ENCODE measurements around the gene SVEP1. TPM values are rescaled to one million over a fixed set of nuclear protein-coding genes. Genes with fewer than 3 reads are reported as not detected.

SVEP1 gene
- total and polyA plus RNA-seq, 2 of the 13 experiments (the other 11 are each of a cell fraction or from before 2014, with no cell fraction given) = not detected

DNA sequence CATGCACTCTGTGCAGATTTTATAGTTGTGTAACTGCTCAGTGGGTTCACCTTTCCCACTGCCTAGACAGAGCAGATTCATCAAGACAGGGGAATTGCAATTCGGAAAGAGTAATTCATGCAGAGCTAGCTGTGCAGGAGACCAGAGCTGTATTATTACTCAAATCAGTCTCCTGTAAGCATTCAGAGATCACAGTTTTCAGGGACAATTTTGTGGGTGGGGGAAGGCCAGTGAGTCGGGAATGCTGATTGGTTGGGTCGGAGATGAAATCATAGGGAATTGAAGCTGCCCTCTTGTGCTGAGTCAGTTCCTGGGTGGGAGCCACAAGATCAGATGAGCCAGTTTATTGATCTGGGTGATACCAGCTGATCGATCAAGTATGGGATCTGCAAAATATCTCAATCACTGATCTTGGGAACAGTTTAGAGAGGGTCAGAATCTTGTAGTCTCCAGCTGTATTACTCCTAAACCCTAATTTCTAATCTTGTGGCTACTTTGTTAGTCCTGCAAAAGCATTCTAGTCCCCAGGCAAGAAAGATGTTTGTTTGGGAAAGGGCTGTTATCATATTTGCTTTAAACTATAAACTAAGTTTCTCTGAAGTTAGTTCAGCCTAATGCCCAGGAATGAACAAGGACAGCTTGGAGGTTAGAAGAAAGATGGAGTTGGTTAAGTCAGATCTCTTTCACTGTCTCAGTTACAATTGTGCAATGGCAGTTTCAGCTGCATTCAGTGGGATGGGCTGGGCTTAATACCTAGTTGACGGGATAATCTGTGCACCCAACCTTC is 12.7 kb upstream of the SVEP1 start:
- DNase-seq (ENCODE audit: low spot score) (no peak), ATAC-seq (no peak), FAIRE-seq (no peak)
- no peaks in the 10 kb centered on the region for H3K4me1 ChIP-seq (ENCODE audit: insufficient read depth, low read length)
- in situ Hi-C loops (cut with HindIII; ENCODE audit: extremely low pct_ligation_motif_present, low pct_unique_long_range_greater_than_20kb) = no loop called here
- BruUV-seq (replicated peaks) = no TSS peak
- H3K27ac ChIP-seq (ENCODE audit: extremely low read length, insufficient read depth, low read length) = no peak overlapping the region
- H3K79me2 ChIP-seq (ENCODE audit: insufficient read depth, low read length) = no peaks in the 10 kb centered on the region
- TF ChIP-seq ZFY (CRISPR knock-in tag; IDR thresholded peaks at IDR 0.05) (no peak), U2AF1 (optimal IDR thresholded peaks at IDR 0.05; ENCODE audit: low read depth, low read length) (no peak), NFKBIZ (CRISPR knock-in tag; IDR thresholded peaks at IDR 0.05) (no peak), ZSCAN30 (CRISPR knock-in tag; IDR thresholded peaks at IDR 0.05) (no peak), ZXDC (CRISPR knock-in tag; IDR thresholded peaks at IDR 0.05) (no peak), ZNF691 (CRISPR knock-in tag; IDR thresholded peaks at IDR 0.05; ENCODE audit: borderline replicate concordance, low read depth) (no peak), EED (CRISPR knock-in tag; IDR thresholded peaks at IDR 0.05) (no peak)
- H3K9me3 ChIP-seq (ENCODE audit: low read length) = no peaks in the 10 kb centered on the region
- no peaks in the 10 kb centered on the region for H3K36me3 ChIP-seq (replicated peaks in 1 of 2; ENCODE audit: control insufficient read depth in 1 of 2, insufficient read depth in 2 of 2, low read length in 2 of 2)
- ChIA-PET CTCF (ENCODE audit: low intra/inter-chr PET ratio, low total read pairs) (no interaction called here), POLR2A (no interaction called here)
- H4K20me1 ChIP-seq (ENCODE audit: insufficient read depth, low read length) = no peaks in the 10 kb centered on the region
- no peak overlapping the region for H3K4me2 ChIP-seq (ENCODE audit: low read depth, low read length)
- no peak overlapping the region for H2AFZ ChIP-seq (ENCODE audit: low read length)
- WGBS (ENCODE audit: low lambda C conversion rate) = 7% methylated on average over 4 of the region's 5 CpGs
- intact Hi-C loops (cut with micrococcal nuclease; ENCODE audit: unreplicated experiment) = no loop called here
- no peaks in the 10 kb centered on the region for H3K27me3 ChIP-seq (ENCODE audit: control insufficient read depth in 1 of 2, insufficient read depth in 2 of 2, low read length in 2 of 2)
- no peak overlapping the region for H3K9ac ChIP-seq (ENCODE audit: insufficient read depth, low read depth, low read length)
- no peak overlapping the region for H3K4me3 ChIP-seq (replicated peaks in 1 of 3; ENCODE audit: insufficient read depth in 1 of 3, low read depth in 2 of 3, low read length in 3 of 3)

Measured in HepG2 (cell line).